Hypothalamus (tissue), 51 donors: ENCODE results near the gene C6orf52.

ENCODE experiments used
- DNase-seq, 51 donors: peaks; one replicate each; lab custom pipeline; 2025; lab: John Stamatoyannopoulos, UW

Gene C6orf52

DNA sequence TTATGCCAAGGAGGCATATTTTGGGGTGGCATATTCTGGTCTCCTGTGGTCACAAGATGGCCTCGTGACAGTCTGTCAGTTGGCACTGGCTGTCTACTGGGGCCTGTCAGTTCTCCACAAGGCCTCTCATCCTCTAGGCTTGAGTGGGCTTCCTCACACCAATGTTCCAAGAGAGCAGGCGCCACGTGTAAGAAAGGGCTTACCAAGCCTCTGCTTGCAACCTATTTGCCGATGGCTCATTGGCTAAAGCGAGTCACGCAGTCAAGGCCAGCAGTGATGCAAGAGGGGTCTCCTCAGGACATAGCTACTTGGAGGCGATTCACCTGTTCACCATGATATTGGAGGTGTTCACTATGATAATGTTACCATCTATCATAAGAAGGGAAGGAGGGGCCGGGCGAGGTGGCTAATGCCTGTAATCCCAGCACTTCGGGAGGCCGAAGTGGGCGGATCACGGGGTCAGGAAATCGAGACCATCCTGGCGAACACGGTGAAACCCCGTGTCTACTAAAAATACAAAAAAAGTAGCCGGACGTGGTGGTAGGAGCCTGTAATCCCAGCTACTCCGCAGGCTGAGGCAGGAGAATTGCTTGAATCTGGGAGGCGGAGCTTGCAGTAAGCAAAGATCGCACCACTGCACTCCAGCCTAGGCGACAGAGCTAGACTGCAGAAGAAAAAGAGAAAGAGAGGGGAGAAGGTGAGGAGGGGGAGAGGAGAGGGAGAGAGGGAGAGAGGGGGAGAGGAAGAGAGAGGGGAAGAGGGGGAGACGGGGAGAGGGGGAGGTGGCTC is 35.3 kb downstream of the C6orf52 start:
- no peak for DNase-seq

DNA sequence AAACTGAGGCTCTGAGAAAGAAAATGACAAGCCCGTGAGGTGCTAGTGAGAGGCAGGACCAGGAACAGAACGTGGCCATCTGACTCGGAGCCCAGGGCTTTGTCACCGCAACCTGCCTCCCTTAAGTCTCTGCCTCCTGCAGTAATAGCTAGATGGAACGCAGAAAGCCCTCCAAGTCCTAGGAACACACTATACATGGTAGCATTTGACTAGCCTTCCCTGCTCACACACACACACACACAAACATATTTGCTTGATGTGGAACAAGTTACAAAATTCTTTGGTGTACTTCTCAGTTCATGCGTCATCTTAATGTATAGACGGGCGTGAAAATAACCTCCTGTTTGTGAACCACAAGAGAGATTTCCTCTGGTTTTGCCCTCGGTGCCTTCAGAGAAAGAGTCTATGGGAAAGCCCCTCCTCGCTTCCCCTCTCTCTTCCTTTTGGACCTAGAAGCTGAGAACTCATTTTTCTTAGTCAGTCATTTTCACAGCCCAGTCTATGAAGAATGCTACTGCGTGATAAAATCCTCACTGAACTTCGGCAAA is 38.8 kb downstream of the C6orf52 start:
- DNase-seq, result no peak

- DNase-seq, result no peak
These were observed 50.2 kb downstream of the C6orf52 start for GRCh38 chr6:10644225-10644624.

GRCh38 chr6:10643201-10643651 is 51.2 kb downstream of the C6orf52 start:
- no peak for DNase-seq

GRCh38 chr6:10641528-10641927 is 52.9 kb downstream of the C6orf52 start:
- no peak for DNase-seq

GRCh38 chr6:10640412-10640811 is 54.0 kb downstream of the C6orf52 start:
- no peak for DNase-seq

- no peak for DNase-seq
These were observed 61.2 kb downstream of the C6orf52 start for GRCh38 chr6:10633216-10633615.

DNA sequence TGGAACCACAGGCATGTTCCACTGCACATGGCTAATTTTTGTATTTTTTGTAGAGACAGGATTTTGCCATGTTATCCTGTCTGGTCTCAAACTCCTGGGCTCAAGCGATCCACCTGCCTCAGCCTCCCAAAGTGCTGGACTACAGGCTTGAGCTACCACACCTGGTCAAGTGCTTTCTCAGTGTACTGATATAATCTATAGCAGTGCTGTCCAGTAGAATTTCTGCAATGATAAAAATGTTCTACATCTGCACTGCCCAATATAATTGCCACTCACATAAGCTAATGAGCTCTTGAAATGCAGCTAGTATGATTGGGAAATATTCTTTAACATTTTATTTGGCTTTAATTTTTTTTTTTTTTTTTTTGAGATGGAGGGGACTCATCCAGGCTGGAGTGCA is 64.2 kb downstream of the C6orf52 start:
- DNase-seq, result no peak

- no peak for DNase-seq
These were observed 66.6 kb downstream of the C6orf52 start for GRCh38 chr6:10627800-10628199.

- no peak for DNase-seq
These were observed 68.2 kb downstream of the C6orf52 start for GRCh38 chr6:10626154-10626741.

GRCh38 chr6:10624836-10625235 is 69.6 kb downstream of the C6orf52 start:
- no peak for DNase-seq

GRCh38 chr6:10621847-10622246 is 72.6 kb downstream of the C6orf52 start:
- DNase-seq, result no peak
